Upper lobe of right lung (tissue), 1 donor: ENCODE data around the gene UIMC1. TPM values are rescaled to one million over a fixed set of nuclear protein-coding genes. Genes with fewer than 3 reads are reported as not detected.

Experiments used
- ATAC-seq: fragments of 200-7000 bp; cut with Tn5 transposase; one replicate; pipeline ENCODE4 v1.9.1; 2020; ENCODE audit warnings: mild to moderate bottlenecking, moderate library complexity
- DNase-seq: peaks from one replicate; pipeline ENCODE4 v3.0.0-alpha.2; 2020
- H3K27ac ChIP-seq: fragments of 200-600 bp; one replicate; pipeline ENCODE4 v1.8.0; 2022
- H3K27me3 ChIP-seq: fragments of 200-600 bp; one replicate; pipeline ENCODE4 v1.8.0; 2022; ENCODE audit warnings: mild to moderate bottlenecking
- H3K36me3 ChIP-seq: fragments of 200-600 bp; one replicate; pipeline ENCODE4 v1.8.0; 2022
- H3K4me1 ChIP-seq: fragments of 200-600 bp; one replicate; pipeline ENCODE4 v1.8.0; 2022
- H3K4me3 ChIP-seq: fragments of 200-600 bp; one replicate; pipeline ENCODE4 v1.8.0; 2022; ENCODE audit warnings: mild to moderate bottlenecking
- H3K9me3 ChIP-seq: fragments of 200-600 bp; one replicate; pipeline ENCODE4 v1.8.0; 2022
- intact Hi-C: fragments of 100-400 bp; cut with DNase I; formaldehyde crosslinking; loops from one replicate; pipeline ENCODE4 v1.11.0; 2022
- total RNA-seq: library from RNA; stranded (reverse); fragmentation: NEBNext Ultra II Directional; extraction: Animal tissue kit (Norgen Biotek cat#: 25700); gene quantifications from one replicate; pipeline ENCODE4 v1.2.1, GENCODE V29; 2021
- TF ChIP-seq, protein P1 (sequence below): fragments of 200-600 bp; IDR thresholded peaks from one replicate; pipeline ENCODE4 v1.8.0; 2022; ENCODE audit warnings: antibody characterized with exemption
- donor health status: DM: no; HTN: yes; CAD: no; lungs with severe emphysema.

UIMC1 gene
- total RNA-seq, 1 donor from 2014 or later: 35.4 TPM

DNA sequence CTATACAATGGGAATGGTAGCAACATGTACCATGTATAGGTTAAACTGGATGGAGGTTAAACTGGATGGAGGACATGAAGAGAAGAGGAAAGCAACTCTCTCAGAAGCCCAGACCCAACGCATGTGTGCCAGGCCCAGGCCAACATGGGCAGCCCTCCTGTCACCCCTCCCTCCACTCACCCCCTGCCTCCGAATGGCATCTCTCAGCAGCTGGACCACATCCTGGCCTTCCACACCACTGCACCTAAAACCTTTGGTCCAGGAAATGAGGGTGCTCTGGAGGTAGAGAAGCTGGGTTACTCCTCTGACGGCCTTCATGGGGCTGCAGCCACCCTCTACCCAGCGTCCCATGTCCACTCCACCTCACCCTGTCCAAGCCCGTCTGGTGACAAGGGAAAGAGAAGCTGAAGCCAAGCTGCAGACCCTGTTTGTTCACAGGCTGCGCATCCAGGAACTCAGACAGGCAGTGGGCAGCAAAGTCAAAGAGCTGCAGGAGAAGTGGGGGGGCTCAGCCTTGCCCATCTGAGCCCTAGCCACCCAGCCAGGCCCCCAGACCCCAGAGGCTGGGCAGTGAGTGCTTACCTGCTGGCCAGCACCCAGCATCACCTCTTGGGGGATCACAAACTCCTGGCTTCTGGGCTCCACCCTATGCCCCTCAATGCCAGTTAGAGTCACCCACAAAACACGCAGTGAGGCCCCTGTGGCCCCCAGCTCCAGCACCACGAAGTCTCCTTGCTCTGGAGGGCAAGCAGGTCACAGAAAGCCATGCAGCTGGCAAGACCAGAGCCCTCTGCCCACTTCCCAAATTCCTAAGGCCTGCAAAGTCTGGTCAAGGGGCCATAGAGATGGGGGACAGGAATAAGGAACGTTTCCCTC lies 115.9 kb downstream of the UIMC1 start:
- no peaks in the 10 kb centered on the region for H3K36me3 ChIP-seq
- intact Hi-C loops: no loop called here
- no peaks in the 10 kb centered on the region for H3K4me1 ChIP-seq
- no peaks in the 10 kb centered on the region for H3K27me3 ChIP-seq
- no peaks in the 10 kb centered on the region for H3K9me3 ChIP-seq
- no peak for DNase-seq
- no peak overlapping the region for H3K4me3 ChIP-seq
- TF ChIP-seq, protein P1, sequence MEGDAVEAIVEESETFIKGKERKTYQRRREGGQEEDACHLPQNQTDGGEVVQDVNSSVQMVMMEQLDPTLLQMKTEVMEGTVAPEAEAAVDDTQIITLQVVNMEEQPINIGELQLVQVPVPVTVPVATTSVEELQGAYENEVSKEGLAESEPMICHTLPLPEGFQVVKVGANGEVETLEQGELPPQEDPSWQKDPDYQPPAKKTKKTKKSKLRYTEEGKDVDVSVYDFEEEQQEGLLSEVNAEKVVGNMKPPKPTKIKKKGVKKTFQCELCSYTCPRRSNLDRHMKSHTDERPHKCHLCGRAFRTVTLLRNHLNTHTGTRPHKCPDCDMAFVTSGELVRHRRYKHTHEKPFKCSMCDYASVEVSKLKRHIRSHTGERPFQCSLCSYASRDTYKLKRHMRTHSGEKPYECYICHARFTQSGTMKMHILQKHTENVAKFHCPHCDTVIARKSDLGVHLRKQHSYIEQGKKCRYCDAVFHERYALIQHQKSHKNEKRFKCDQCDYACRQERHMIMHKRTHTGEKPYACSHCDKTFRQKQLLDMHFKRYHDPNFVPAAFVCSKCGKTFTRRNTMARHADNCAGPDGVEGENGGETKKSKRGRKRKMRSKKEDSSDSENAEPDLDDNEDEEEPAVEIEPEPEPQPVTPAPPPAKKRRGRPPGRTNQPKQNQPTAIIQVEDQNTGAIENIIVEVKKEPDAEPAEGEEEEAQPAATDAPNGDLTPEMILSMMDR: no peak
- no peak for ATAC-seq
- no peak overlapping the region for H3K27ac ChIP-seq

DNA sequence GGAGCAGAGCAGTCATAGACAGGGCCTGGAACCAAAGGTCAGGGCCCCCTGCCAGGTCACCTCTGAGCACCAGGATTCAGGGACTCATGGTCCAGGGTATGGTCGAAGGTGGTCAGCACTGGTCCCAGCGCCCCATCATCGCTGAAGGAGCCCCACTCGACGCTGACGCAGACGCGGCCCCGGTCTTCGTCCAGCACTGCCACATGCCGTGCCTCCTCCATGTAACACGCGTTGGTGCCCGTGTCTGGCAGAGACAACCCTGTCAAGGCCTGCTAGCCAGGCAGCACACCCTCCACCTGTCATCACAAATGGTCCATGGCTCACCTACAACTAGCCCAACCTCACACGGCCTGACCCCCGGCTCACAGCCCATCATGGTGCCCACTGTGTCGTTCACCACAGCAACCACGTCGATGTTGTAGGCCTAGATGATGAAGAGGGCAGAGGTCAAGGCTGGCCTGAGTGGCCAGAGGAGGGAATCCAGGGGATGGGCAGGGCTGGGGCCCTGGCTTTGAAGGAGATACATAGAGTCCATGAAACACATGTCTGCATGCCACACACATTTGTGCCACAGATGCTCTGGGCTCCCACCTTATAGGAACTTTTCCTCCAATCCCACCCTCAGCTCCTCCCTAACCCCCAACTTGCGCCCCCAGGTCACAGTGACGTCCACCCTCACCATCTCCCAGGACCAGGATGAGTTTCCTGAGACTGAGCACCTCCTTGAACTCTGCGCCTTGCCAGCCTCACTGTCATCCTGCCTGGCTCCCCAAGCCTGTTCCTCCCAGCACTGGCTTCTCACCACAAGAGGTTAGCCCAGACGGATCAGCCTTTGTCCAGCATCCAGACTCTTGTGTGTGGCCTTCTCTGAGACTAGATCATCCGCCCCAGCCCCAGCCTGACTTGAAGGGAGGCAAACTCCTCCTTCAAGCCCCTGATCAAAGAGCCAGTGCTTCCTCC lies 117.0 kb downstream of the UIMC1 start:
- Histone ChIP-seq H3K36me3 (no peaks in the 10 kb centered on the region), H3K27me3 (no peaks in the 10 kb centered on the region), H3K9me3 (no peaks in the 10 kb centered on the region), H3K27ac (no peak overlapping the region), H3K4me3 (no peak overlapping the region), H3K4me1 (no peaks in the 10 kb centered on the region)
- intact Hi-C loops: no loop called here
- DNase-seq (no peak), ATAC-seq (no peak)
- TF ChIP-seq, protein P1: no peak

DNA sequence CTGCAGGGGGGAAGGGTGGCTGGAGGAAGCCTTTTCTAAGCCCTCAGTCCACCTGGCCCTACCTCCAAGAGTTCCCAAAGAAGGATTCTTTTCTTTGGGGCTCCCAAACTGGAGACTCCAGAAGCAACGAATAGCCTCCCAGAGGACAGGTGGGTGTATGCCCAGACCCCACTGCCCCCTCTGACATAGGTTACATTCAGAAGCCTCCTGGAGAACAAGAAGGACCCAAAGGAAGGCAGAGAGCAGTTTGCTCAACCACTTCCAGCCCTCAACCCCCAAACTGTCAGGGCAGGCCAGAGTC lies 117.8 kb downstream of the UIMC1 start:
- Histone ChIP-seq H3K27ac (no peak overlapping the region), H3K4me1 (no peaks in the 10 kb centered on the region), H3K4me3 (no peak overlapping the region), H3K9me3 (no peaks in the 10 kb centered on the region), H3K36me3 (no peaks in the 10 kb centered on the region), H3K27me3 (no peaks in the 10 kb centered on the region)
- ATAC-seq: no peak
- TF ChIP-seq, protein P1: no peak
- intact Hi-C loops: no loop called here
- DNase-seq: no peak

DNA sequence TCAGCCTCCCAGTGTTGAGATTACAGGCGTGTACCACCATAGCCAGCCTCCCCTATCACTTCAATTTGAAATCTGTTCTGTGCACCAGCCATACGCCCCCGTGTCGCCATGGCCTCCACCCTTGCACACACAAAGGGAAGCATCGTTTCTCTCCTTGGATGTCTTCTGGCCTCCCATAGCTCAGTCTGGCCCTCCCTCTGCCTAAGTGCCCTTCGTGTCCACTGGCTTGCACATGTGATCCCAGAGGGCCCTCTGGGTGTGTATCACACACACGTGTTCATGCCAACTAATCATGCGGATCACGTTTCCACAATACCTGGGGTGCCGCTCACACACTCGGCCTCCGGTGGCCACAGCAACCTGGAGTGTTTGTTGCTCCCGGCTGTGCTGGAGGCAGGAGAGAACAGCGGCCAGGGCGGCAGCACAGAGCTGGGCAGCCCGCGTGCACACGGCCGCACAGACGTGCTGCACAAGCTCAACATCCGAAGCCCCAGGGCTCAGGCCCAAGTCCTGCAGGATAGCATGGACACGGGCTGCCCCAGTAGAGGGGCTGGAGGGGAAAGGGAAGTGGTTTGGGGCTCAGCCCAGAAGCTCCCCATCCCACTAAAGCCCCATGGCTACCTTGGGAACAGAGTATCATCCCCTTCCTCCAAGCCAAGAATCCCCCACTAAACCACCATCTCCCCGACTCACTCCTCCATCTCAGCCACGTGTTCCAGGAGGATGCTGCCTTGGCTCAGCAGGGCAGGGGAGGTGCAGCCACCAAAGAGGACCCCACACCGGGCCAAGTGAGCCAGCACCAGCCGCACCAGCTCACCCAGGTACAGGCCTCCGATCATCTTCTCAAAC lies 118.3 kb downstream of the UIMC1 start:
- Histone ChIP-seq H3K4me3 (no peak overlapping the region), H3K36me3 (no peaks in the 10 kb centered on the region), H3K27ac (no peak overlapping the region), H3K4me1 (no peaks in the 10 kb centered on the region), H3K9me3 (no peaks in the 10 kb centered on the region), H3K27me3 (no peaks in the 10 kb centered on the region)
- no peak for ATAC-seq
- TF ChIP-seq, protein P1: no peak
- no peak for DNase-seq
- intact Hi-C loops: no loop called here

DNA sequence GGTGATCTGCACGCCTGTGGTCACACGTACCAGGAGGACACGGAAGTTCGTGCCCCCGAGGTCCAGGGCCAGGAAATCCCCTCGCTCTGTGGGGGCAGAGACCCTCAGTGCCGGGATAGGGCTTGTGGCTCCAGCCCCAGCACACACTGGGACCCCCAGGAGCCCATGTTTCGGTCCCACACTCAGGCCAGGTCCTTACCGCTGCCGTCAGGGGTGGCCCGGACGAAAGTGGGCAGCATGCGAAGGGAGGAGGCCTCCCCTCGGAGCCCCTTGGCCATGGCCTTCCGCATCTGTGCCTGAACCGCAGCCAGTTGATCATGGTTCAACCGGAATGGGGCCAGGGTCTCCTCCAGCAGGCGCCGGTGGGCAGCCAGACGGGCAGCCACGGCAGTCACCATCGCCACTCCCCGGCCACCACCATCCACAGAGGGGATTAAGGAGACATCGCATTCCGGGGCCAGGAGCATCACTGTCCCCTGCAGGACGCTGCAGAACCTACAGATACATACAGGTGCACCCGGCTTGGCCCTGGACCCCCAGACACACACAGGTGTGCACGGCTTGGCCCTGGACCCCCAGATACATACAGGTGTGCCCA lies 119.2 kb downstream of the UIMC1 start:
- Histone ChIP-seq H3K9me3 (no peaks in the 10 kb centered on the region), H3K36me3 (no peaks in the 10 kb centered on the region), H3K4me1 (no peaks in the 10 kb centered on the region), H3K4me3 (no peak overlapping the region), H3K27me3 (no peaks in the 10 kb centered on the region), H3K27ac (no peak overlapping the region)
- TF ChIP-seq, protein P1: no peak
- ATAC-seq (no peak), DNase-seq (peak; percentile 60)
- intact Hi-C loops: no loop called here
